HepG2 (cell line): ENCODE results near the gene NID1. TPM values are rescaled to one million over a fixed set of nuclear protein-coding genes. Genes with fewer than 3 reads are reported as not detected.
"Not testable (repeated sequence)": the region's sequence is repeated elsewhere in the genome, so short reads cannot be mapped to it uniquely, and the experiment has no call there.

Experiments used
- ATAC-seq: fragments of 200-7000 bp; cut with Tn5 transposase; 3 replicates; pipeline ENCODE4 v1.9.1; 2020; ENCODE audit warnings: mild to moderate bottlenecking, moderate library complexity
- BruUV-seq: library from RNA; stranded (reverse); fragments of 400-500 nt; replicated peaks from 2 replicates; lab custom pipeline; 2021; lab: Mats Ljungman, UMichigan
- CTCF ChIA-PET: fragments of 300-600 bp; formaldehyde crosslinking; extraction: SDS; loops from one replicate; lab custom pipeline; 2021; ENCODE audit warnings: low total read pairs, inconsistent platforms, low intra/inter-chr PET ratio; lab: Yijun Ruan, JAX
- POLR2A ChIA-PET: fragments of 350-600 bp; sonication (Branson Sonifier 250); formaldehyde crosslinking; loops from one replicate; lab custom pipeline; 2020; ENCODE audit warnings: antibody characterized with exemption, inconsistent platforms; lab: Yijun Ruan, JAX
- DNase-seq: peaks from one replicate; pipeline ENCODE4 v3.0.0-alpha.2; 2015; ENCODE audit warnings: low spot score
- FAIRE-seq: peaks from 3 replicates; lab custom pipeline; 2011; peaks lifted over from hg19 to GRCh38; lab: Jason Lieb, UNC
- H2AFZ ChIP-seq: one replicate; pipeline ENCODE4 v1.6.1; 2011; ENCODE audit warnings: low read length, inconsistent platforms
- H3K27ac ChIP-seq: fragments of 300-600 bp; 3 replicates; pipeline ENCODE4 v1.8.0; 2011; ENCODE audit warnings: mixed run types, mild to moderate bottlenecking, mixed read lengths, low read length, inconsistent platforms; ENCODE audit not compliant: insufficient read depth; ENCODE audit errors: extremely low read length
- H3K27me3 ChIP-seq, 2 experiments: fragments of 200-600 bp in 1 of 2; 2 replicates in 1 of 2; 3 replicates in 1 of 2; pipeline versions ENCODE4 v1.6.0 to v1.8.0; 2011; ENCODE audit warnings: low read length in 2 of 2, mild to moderate bottlenecking in 2 of 2, moderate library complexity in 2 of 2, inconsistent platforms in 1 of 2; ENCODE audit not compliant: insufficient read depth in 2 of 2, control insufficient read depth in 1 of 2
- H3K36me3 ChIP-seq, 2 experiments: fragments of 200-600 bp in 1 of 2; replicated peaks in 1 of 2; 2 replicates in 1 of 2; 3 replicates in 1 of 2; pipeline versions ENCODE4 v1.5.1 to v1.8.0; 2011; ENCODE audit warnings: low read length in 2 of 2, inconsistent platforms in 1 of 2; ENCODE audit not compliant: insufficient read depth in 2 of 2, control insufficient read depth in 1 of 2
- H3K4me1 ChIP-seq: 2 replicates; pipeline ENCODE4 v1.5.1; 2012; ENCODE audit warnings: low read length, inconsistent platforms; ENCODE audit not compliant: insufficient read depth
- H3K4me2 ChIP-seq: 2 replicates; pipeline ENCODE4 v1.6.0; 2011; ENCODE audit warnings: low read depth, low read length, inconsistent platforms
- H3K4me3 ChIP-seq, 3 experiments: fragments of 200-600 bp in 1 of 3; sonication (generic), shearing (Covaris generic) in 1 of 3; replicated peaks in 1 of 3; 2 replicates each; pipeline ENCODE4 v1.5.1; 2011 to 2016; ENCODE audit warnings: low read length in 3 of 3, inconsistent platforms in 2 of 3, low read depth in 2 of 3, mild to moderate bottlenecking in 2 of 3, control low read depth in 1 of 3, mixed read lengths in 1 of 3; ENCODE audit not compliant: insufficient read depth in 1 of 3
- H3K79me2 ChIP-seq: one replicate; pipeline ENCODE4 v1.6.1; 2011; ENCODE audit warnings: low read length, inconsistent platforms; ENCODE audit not compliant: insufficient read depth
- H3K9ac ChIP-seq: 2 replicates; pipeline ENCODE4 v1.6.0; 2011; ENCODE audit warnings: mild to moderate bottlenecking, low read depth, low read length, inconsistent platforms; ENCODE audit not compliant: insufficient read depth
- H3K9me3 ChIP-seq: 2 replicates; pipeline ENCODE4 v1.5.1; 2012; ENCODE audit warnings: mild to moderate bottlenecking, low read length
- H4K20me1 ChIP-seq: 2 replicates; pipeline ENCODE4 v1.6.0; 2011; ENCODE audit warnings: inconsistent platforms, mild to moderate bottlenecking, low read length, moderate library complexity; ENCODE audit not compliant: insufficient read depth
- CREM ChIP-seq, 2 experiments: sonication (generic) in 1 of 2; formaldehyde crosslinking in 1 of 2; IDR thresholded peaks; 2 replicates each; pipeline versions ENCODE4 v1.4.0 to v1.6.1; 2016 to 2020; ENCODE audit warnings: antibody characterized with exemption in 1 of 2, mild to moderate bottlenecking in 1 of 2, missing genetic modification reagents in 1 of 2
- EP300 ChIP-seq, 3 experiments: sonication (generic) in 1 of 3; formaldehyde crosslinking in 1 of 3; IDR thresholded peaks; 2 replicates each; pipeline versions ENCODE4 v1.5.1 to v1.6.1; 2011 to 2020; ENCODE audit warnings: low read depth in 2 of 3, low read length in 2 of 3, borderline replicate concordance in 1 of 3, improper control_type of control experiment in 1 of 3, mild to moderate bottlenecking in 1 of 3, missing genetic modification reagents in 1 of 3, moderate library complexity in 1 of 3
- JUND ChIP-seq: sonication (generic); formaldehyde crosslinking; IDR thresholded peaks from 2 replicates; pipeline ENCODE4 v1.8.0; 2022; ENCODE audit warnings: mild to moderate bottlenecking, missing genetic modification reagents
- KAT2B ChIP-seq: fragments of 150-350 bp; IDR thresholded peaks from 2 replicates; pipeline ENCODE4 v1.6.1; 2014; ENCODE audit warnings: low read depth, low read length, borderline replicate concordance
- NFE2L2 ChIP-seq: fragments of 150-350 bp; IDR thresholded peaks from 2 replicates; pipeline ENCODE4 v1.6.1; 2014; ENCODE audit warnings: low read length
- NFIC ChIP-seq: IDR thresholded peaks from 2 replicates; pipeline ENCODE4 v1.6.1; 2012; ENCODE audit warnings: mild to moderate bottlenecking, low read length, inconsistent platforms
- POLR2A ChIP-seq, 2 experiments: IDR thresholded peaks; 2 replicates each; pipeline ENCODE4 v1.6.1; 2011; ENCODE audit warnings: low read depth in 2 of 2, low read length in 2 of 2, mild to moderate bottlenecking in 1 of 2, moderate library complexity in 1 of 2; ENCODE audit not compliant: insufficient read depth in 1 of 2
- POLR2G ChIP-seq: fragments of 200-400 bp; formaldehyde crosslinking; IDR thresholded peaks from 2 replicates; pipeline ENCODE4 v1.6.1; 2018; ENCODE audit warnings: mild to moderate bottlenecking, low read depth, low read length, moderate library complexity
- RBFOX2 ChIP-seq: fragments of 200-400 bp; formaldehyde crosslinking; IDR thresholded peaks from 2 replicates; pipeline ENCODE4 v1.6.1; 2017; ENCODE audit warnings: low read depth, mild to moderate bottlenecking, low read length
- TAF15 ChIP-seq: fragments of 200-400 bp; formaldehyde crosslinking; IDR thresholded peaks from one replicate; pipeline ENCODE4 v1.6.1; 2018; ENCODE audit warnings: mild to moderate bottlenecking, low read depth, low read length; ENCODE audit not compliant: poor library complexity, severe bottlenecking
- TFE3 ChIP-seq: IDR thresholded peaks from 2 replicates; pipeline ENCODE4 v1.6.1; 2016
- TGIF2 ChIP-seq: IDR thresholded peaks from 2 replicates; pipeline ENCODE4 v1.6.1; 2016; ENCODE audit warnings: control low read depth, missing compliant biosample characterization
- ZNF562 ChIP-seq: sonication (generic); formaldehyde crosslinking; IDR thresholded peaks from 2 replicates; pipeline ENCODE4 v1.8.0; 2022; ENCODE audit warnings: missing genetic modification reagents, borderline replicate concordance
- WGBS: methylation state at CpG from one replicate; pipeline ENCODE4 v1.1.6; 2017; ENCODE audit warnings: low lambda C conversion rate; 5-methylcytosine and 5-hydroxymethylcytosine counted together
- in situ Hi-C: cut with HindIII; loops from 2 replicates; pipeline ENCODE4 v1.10.0; 2017; ENCODE audit warnings: low pct_unique_long_range_greater_than_20kb; ENCODE audit not compliant: extremely low pct_ligation_motif_present
- intact Hi-C: fragments of 100-400 bp; cut with micrococcal nuclease; formaldehyde crosslinking; loops from one replicate; pipeline ENCODE4 v1.10.0; 2022; ENCODE audit not compliant: unreplicated experiment
- polyA plus RNA-seq, 8 experiments: library from polyadenylated mRNA; depleted of rRNA in 3 of 8; stranded (reverse) in 7 of 8; unstranded in 1 of 8; fragments of >200 nt; fragmentation: Illumina TruSeq in 4 of 8; extraction: Trizol in 4 of 8; gene quantifications; 2 replicates each; pipeline versions ENCODE4 v1.2.1 to v1.2.3, GENCODE V29; 2011 to 2016; ENCODE audit warnings: low read depth in 4 of 8, missing spikeins in 1 of 8, mixed read lengths in 1 of 8; ENCODE audit not compliant: insufficient read depth in 1 of 8
- total RNA-seq, 5 experiments: library from RNA; depleted of rRNA; stranded (reverse); fragments of >200 nt; fragmentation: Illumina TruSeq; extraction: Trizol; gene quantifications; 2 replicates each; pipeline ENCODE4 v1.2.3, GENCODE V29; 2016; ENCODE audit warnings: low read depth in 1 of 5
- TF ChIP-seq, protein P1 (sequence below): IDR thresholded peaks from 2 replicates; pipeline ENCODE4 v1.6.1; 2012; ENCODE audit warnings: inconsistent platforms
- TF ChIP-seq, protein P2 (sequence below): IDR thresholded peaks from 2 replicates; pipeline ENCODE4 v1.6.1; 2016; ENCODE audit warnings: low read depth, control low read depth

Gene NID1
- total and polyA plus RNA-seq, 2 of the 13 experiments (the other 11 are each of a cell fraction or from before 2014, with no cell fraction given): 50.2 to 56.1 TPM

GRCh38 chr1:236096660-236097482 lies 32.0 kb upstream of the NID1 start:
- H3K27me3 ChIP-seq; FAIRE-seq; H4K20me1 ChIP-seq; POLR2A ChIA-PET; H2AFZ ChIP-seq; intact Hi-C loops; CTCF ChIA-PET; in situ Hi-C loops; H3K36me3 ChIP-seq; H3K79me2 ChIP-seq; TF ChIP-seq CREM (CRISPR knock-in tag; IDR thresholded peaks at IDR 0.05): not testable (repeated sequence)
- H3K9ac ChIP-seq: peak overlapping the region; percentile 29
- peak; percentile 72 for ATAC-seq
- peak; percentile 94 for DNase-seq
- H3K4me2 ChIP-seq: peak overlapping the region; percentile 4
- peak overlapping the region; percentile 42 for H3K27ac ChIP-seq
- whole genome bisulfite sequencing: 43% methylated on average over 15 of the region's 15 CpGs
- H3K4me3 ChIP-seq: peak overlapping the region in 1 of 3 experiments; percentile 2; a peak in 1 of 6 replicates
- peaks cover 26% of the 10 kb centered on the region for H3K4me1 ChIP-seq
- H3K9me3 ChIP-seq: peaks cover 10% of the 10 kb centered on the region; the same call in 1 of the 2 replicates
- TSS peak; percentile 89 for BruUV-seq
- TF ChIP-seq, protein P1, sequence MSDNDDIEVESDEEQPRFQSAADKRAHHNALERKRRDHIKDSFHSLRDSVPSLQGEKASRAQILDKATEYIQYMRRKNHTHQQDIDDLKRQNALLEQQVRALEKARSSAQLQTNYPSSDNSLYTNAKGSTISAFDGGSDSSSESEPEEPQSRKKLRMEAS: peak; percentile 48; the same call in 1 of the 2 replicates
- TF ChIP-seq TGIF2 (CRISPR knock-in tag) (peak; percentile 55), RBFOX2 (peak; percentile 40; the same call in 1 of the 2 replicates), TAF15 (peak; percentile 99), TFE3 (CRISPR knock-in tag) (peak; percentile 75), NFE2L2 (peak; percentile 43; the same call in 1 of the 2 replicates), KAT2B (0 out of 2 replicates have a peak, but pooled peaks have one; percentile 9), EP300 (IDR thresholded peaks at IDR 0.05; ENCODE audit: low read depth in 2 of 2, low read length in 2 of 2) (peak; percentile 29 to 60; a peak in 2 of 4 replicates), EP300 (CRISPR knock-in tag; IDR thresholded peaks at IDR 0.05; ENCODE audit: borderline replicate concordance) (peak; percentile 56; the same call in 1 of the 2 replicates), ZNF562 (CRISPR knock-in tag) (0 out of 2 replicates have a peak, but pooled peaks have one; percentile 29), JUND (CRISPR knock-in tag) (peak; percentile 60; the same call in 1 of the 2 replicates), NFIC (0 out of 2 replicates have a peak, but pooled peaks have one; percentile 19), POLR2G (peak; percentile 57), POLR2A (IDR thresholded peaks at IDR 0.05; ENCODE audit: insufficient read depth in 1 of 2, low read depth in 2 of 2, low read length in 2 of 2) (peak; percentile 15 to 53; a peak in 2 of 4 replicates), CREM (IDR thresholded peaks at IDR 0.05) (peak; percentile 34; the same call in 1 of the 2 replicates)
- TF ChIP-seq, protein P2, sequence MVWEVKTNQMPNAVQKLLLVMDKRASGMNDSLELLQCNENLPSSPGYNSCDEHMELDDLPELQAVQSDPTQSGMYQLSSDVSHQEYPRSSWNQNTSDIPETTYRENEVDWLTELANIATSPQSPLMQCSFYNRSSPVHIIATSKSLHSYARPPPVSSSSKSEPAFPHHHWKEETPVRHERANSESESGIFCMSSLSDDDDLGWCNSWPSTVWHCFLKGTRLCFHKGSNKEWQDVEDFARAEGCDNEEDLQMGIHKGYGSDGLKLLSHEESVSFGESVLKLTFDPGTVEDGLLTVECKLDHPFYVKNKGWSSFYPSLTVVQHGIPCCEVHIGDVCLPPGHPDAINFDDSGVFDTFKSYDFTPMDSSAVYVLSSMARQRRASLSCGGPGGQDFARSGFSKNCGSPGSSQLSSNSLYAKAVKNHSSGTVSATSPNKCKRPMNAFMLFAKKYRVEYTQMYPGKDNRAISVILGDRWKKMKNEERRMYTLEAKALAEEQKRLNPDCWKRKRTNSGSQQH (CRISPR knock-in tag): peak; percentile 83
